ENCODE results near the gene FLVCR2. TPM values are rescaled to one million over a fixed set of nuclear protein-coding genes. Genes with fewer than 3 reads are reported as not detected.

FLVCR2 gene
- total RNA-seq, 1 donor from 2014 or later: 11.7 TPM

DNA sequence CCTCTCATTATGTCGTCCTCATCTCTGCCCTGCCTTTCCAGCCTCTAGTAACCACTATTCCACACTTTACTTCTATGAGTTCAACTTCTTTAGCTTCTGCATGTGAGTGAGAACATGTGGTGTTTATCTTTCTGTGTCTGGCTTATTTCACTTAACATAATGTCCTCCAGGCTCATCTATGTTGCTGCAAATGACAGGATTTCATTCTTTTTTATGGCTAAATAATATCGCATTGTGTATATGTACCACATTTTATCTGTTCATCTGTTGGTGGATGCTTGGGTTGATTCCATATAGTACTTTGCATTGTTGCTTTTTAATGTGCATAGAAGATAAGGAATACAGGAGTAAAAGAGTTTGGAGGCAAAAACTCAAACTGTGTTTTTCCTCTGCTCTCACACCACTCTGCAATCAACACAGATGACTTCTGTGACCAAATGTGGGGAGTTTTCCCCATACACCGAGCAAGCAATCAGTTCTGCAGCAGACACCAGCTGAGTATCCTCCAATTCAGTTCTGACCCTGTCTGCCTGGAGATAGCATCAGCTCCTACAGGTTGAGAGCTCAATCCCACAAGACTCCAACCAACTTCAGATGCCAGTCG lies 24.6 kb upstream of the FLVCR2 start:
- TF ChIP-seq, protein P1, sequence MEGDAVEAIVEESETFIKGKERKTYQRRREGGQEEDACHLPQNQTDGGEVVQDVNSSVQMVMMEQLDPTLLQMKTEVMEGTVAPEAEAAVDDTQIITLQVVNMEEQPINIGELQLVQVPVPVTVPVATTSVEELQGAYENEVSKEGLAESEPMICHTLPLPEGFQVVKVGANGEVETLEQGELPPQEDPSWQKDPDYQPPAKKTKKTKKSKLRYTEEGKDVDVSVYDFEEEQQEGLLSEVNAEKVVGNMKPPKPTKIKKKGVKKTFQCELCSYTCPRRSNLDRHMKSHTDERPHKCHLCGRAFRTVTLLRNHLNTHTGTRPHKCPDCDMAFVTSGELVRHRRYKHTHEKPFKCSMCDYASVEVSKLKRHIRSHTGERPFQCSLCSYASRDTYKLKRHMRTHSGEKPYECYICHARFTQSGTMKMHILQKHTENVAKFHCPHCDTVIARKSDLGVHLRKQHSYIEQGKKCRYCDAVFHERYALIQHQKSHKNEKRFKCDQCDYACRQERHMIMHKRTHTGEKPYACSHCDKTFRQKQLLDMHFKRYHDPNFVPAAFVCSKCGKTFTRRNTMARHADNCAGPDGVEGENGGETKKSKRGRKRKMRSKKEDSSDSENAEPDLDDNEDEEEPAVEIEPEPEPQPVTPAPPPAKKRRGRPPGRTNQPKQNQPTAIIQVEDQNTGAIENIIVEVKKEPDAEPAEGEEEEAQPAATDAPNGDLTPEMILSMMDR (IDR thresholded peaks at IDR 0.05): no peak
- no peak overlapping the region for H3K4me3 Mint-ChIP-seq
- ATAC-seq (ENCODE audit: low read depth) (no peak), DNase-seq (no peak)
- H3K36me3 Mint-ChIP-seq (ENCODE audit: low read depth): peaks cover 4% of the 10 kb centered on the region
- ChIA-PET POLR2A (interaction anchor here (3.0 kb wide), 1 partner anchor 12 kb away, joined by 17 read pairs; no protein-coding TSS in a partner anchor), CTCF (interaction anchor here (0.9 to 2.4 kb wide), 3 partner anchors 8 to 65 kb away, joined by 4 to 24 read pairs (median 9); no protein-coding TSS in a partner anchor)
- no peak overlapping the region for H3K27ac Mint-ChIP-seq
- intact Hi-C loops (cut with micrococcal nuclease): no loop called here
- H3K4me1 Mint-ChIP-seq: peaks cover 41% of the 10 kb centered on the region
- no peaks in the 10 kb centered on the region for H3K27me3 Mint-ChIP-seq
- no peaks in the 10 kb centered on the region for H3K9me3 Mint-ChIP-seq

GRCh38 chr14:75554482-75554881 lies 23.9 kb upstream of the FLVCR2 start:
- Mint-ChIP-seq H3K9me3 (no peaks in the 10 kb centered on the region), H3K36me3 (ENCODE audit: low read depth) (no peaks in the 10 kb centered on the region), H3K4me3 (no peak overlapping the region), H3K27ac (no peak overlapping the region), H3K4me1 (peaks cover 36% of the 10 kb centered on the region), H3K27me3 (no peaks in the 10 kb centered on the region)
- TF ChIP-seq, protein P1 (IDR thresholded peaks at IDR 0.05): no peak
- ATAC-seq (ENCODE audit: low read depth) (no peak), DNase-seq (no peak)
- intact Hi-C loops (cut with micrococcal nuclease): no loop called here
- ChIA-PET POLR2A (no interaction called here), CTCF (interaction anchor here (0.9 kb wide), 1 partner anchor 30 kb away, joined by 4 read pairs; no protein-coding TSS in a partner anchor)

DNA sequence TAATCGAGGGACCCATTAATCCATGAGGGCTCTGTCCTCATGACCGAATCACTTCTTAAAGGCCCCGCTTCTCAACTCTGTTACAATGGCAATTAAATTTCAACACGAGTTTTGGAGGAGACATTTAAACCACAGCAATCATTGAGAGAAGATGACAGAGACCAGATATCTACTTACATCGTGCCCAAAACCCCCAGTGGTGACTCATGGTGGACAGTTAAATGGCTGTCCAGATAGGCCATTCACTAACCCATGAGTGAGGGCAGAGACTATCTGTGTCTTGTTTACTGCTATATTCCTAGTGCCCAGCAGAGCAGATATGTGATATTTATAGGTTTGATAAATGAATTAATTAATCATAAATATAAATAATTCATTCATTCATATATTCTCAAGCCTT lies 20.0 kb upstream of the FLVCR2 start:
- Mint-ChIP-seq H3K4me1 (peaks cover 37% of the 10 kb centered on the region), H3K36me3 (ENCODE audit: low read depth) (no peaks in the 10 kb centered on the region), H3K27me3 (no peaks in the 10 kb centered on the region), H3K9me3 (no peaks in the 10 kb centered on the region), H3K27ac (no peak overlapping the region), H3K4me3 (no peak overlapping the region)
- no peak for DNase-seq
- TF ChIP-seq, protein P1 (IDR thresholded peaks at IDR 0.05): no peak
- intact Hi-C loops (cut with micrococcal nuclease): no loop called here
- ChIA-PET CTCF (no interaction called here), POLR2A (interaction anchor here (0.6 kb wide), 1 partner anchor 8 kb away, joined by 7 read pairs; no protein-coding TSS in a partner anchor)
- no peak for ATAC-seq (ENCODE audit: low read depth)

GRCh38 chr14:75559045-75559444 lies 19.4 kb upstream of the FLVCR2 start:
- ATAC-seq (ENCODE audit: low read depth) (no peak), DNase-seq (no peak)
- Mint-ChIP-seq H3K36me3 (ENCODE audit: low read depth) (no peaks in the 10 kb centered on the region), H3K27me3 (no peaks in the 10 kb centered on the region), H3K9me3 (no peaks in the 10 kb centered on the region), H3K4me3 (no peak overlapping the region), H3K4me1 (peaks cover 37% of the 10 kb centered on the region), H3K27ac (peak overlapping the region; percentile 41)
- intact Hi-C loops (cut with micrococcal nuclease): no loop called here
- POLR2A ChIA-PET: interaction anchor here (1.0 to 2.5 kb wide), 5 partner anchors 10 to 44 kb away, joined by 3 to 16 read pairs (median 6); no protein-coding TSS in a partner anchor
- TF ChIP-seq, protein P1 (IDR thresholded peaks at IDR 0.05): no peak
- CTCF ChIA-PET: interaction anchor here (0.9 to 4.1 kb wide), 8 partner anchors 11 to 250 kb away, joined by 3 to 42 read pairs (median 14); no protein-coding TSS in a partner anchor

GRCh38 chr14:75559451-75560222 lies 18.8 kb upstream of the FLVCR2 start:
- ATAC-seq (ENCODE audit: low read depth): peak; percentile 49
- Mint-ChIP-seq H3K27me3 (no peaks in the 10 kb centered on the region), H3K9me3 (no peaks in the 10 kb centered on the region), H3K36me3 (ENCODE audit: low read depth) (no peaks in the 10 kb centered on the region), H3K4me1 (peaks cover 37% of the 10 kb centered on the region), H3K27ac (peak overlapping the region; percentile 72), H3K4me3 (no peak overlapping the region)
- CTCF ChIA-PET: interaction anchor here (0.8 to 4.1 kb wide), 13 partner anchors 12 to 257 kb away, joined by 3 to 42 read pairs (median 13); partner anchors contain the start of gene FLVCR2
- intact Hi-C loops (cut with micrococcal nuclease): loop anchor here (2.0 to 5.0 kb wide), 3 partner anchors 37 to 427 kb away; partner anchors contain the start of gene BATF
- TF ChIP-seq, protein P1 (IDR thresholded peaks at IDR 0.05): no peak
- POLR2A ChIA-PET: interaction anchor here (1.0 to 2.5 kb wide), 7 partner anchors 10 to 44 kb away, joined by 3 to 16 read pairs (median 4); no protein-coding TSS in a partner anchor
- DNase-seq: no peak
